GM04503 (cell line): ENCODE results near the gene LAGE3.

Experiments used
- DNase-seq: peaks from one replicate; pipeline ENCODE4 v3.0.0-alpha.2; 2012; ENCODE audit warnings: low read depth

Gene LAGE3

GRCh38 chrX:154435171-154435733 is 43.8 kb downstream of the LAGE3 start:
- DNase-seq, result no peak

GRCh38 chrX:154434394-154435168 is 44.5 kb downstream of the LAGE3 start:
- no peak for DNase-seq

- DNase-seq, result no peak
These were observed 45.5 kb downstream of the LAGE3 start for GRCh38 chrX:154433605-154434004.

GRCh38 chrX:154432210-154432609 is 46.9 kb downstream of the LAGE3 start:
- DNase-seq, result no peak

GRCh38 chrX:154431341-154431740 is 47.7 kb downstream of the LAGE3 start:
- DNase-seq, result no peak

GRCh38 chrX:154430916-154431315 is 48.2 kb downstream of the LAGE3 start:
- no peak for DNase-seq

GRCh38 chrX:154430479-154430878 is 48.6 kb downstream of the LAGE3 start:
- no peak for DNase-seq

- DNase-seq, result no peak
These were observed 49.4 kb downstream of the LAGE3 start for GRCh38 chrX:154429711-154430110.

- peak; percentile 64 for DNase-seq
These were observed 50.6 kb downstream of the LAGE3 start, which contains the start of gene ATP6AP1 for GRCh38 chrX:154428176-154429171. Gene ATP6AP1 (plus strand): TSS chrX:154428677. CDS start chrX:154428693, 16 bp downstream.
